MM.1S (cell line): ENCODE results near the gene EPB41L3.

Source experiments
- DNase-seq: peaks from one replicate; pipeline ENCODE4 v3.0.0-alpha.2; 2015
- H2AFZ ChIP-seq: fragments of 300-600 bp; sonication (generic); 2 replicates; pipeline ENCODE4 v1.6.0; 2016; ENCODE audit warnings: antibody characterized with exemption, low read length
- H3F3A ChIP-seq: fragments of 300-600 bp; sonication (generic); 2 replicates; pipeline ENCODE4 v1.6.1; 2016; ENCODE audit warnings: mild to moderate bottlenecking, antibody characterized with exemption, low read length, moderate library complexity, mixed read lengths; ENCODE audit not compliant: insufficient read depth
- H3K27ac ChIP-seq: fragments of 300-600 bp; sonication (generic); 2 replicates; pipeline ENCODE4 v1.5.1; 2016; ENCODE audit warnings: mild to moderate bottlenecking, low read length
- H3K27me3 ChIP-seq: fragments of 300-600 bp; sonication (generic); replicated peaks from 2 replicates; pipeline ENCODE4 v1.6.0; 2016; ENCODE audit warnings: low read length; ENCODE audit not compliant: insufficient read depth
- H3K36me3 ChIP-seq: fragments of 300-600 bp; sonication (generic); replicated peaks from 2 replicates; pipeline ENCODE4 v1.6.1; 2016; ENCODE audit warnings: mild to moderate bottlenecking, low read length, mixed read lengths; ENCODE audit not compliant: insufficient read depth
- H3K4me1 ChIP-seq: fragments of 300-600 bp; sonication (generic); 2 replicates; pipeline ENCODE4 v1.6.1; 2016; ENCODE audit warnings: low read length, mixed read lengths
- H3K4me2 ChIP-seq: fragments of 300-600 bp; sonication (generic); 2 replicates; pipeline ENCODE4 v1.6.0; 2016; ENCODE audit warnings: low read depth, low read length
- H3K4me3 ChIP-seq: fragments of 300-600 bp; sonication (generic); 2 replicates; pipeline ENCODE4 v1.5.1; 2016; ENCODE audit warnings: low read length, mixed read lengths
- H3K79me2 ChIP-seq: fragments of 300-600 bp; sonication (generic); 2 replicates; pipeline ENCODE4 v1.6.1; 2016; ENCODE audit warnings: mixed run types, low read length, mixed read lengths
- H3K9ac ChIP-seq: fragments of 300-600 bp; sonication (generic); 2 replicates; pipeline ENCODE4 v1.6.1; 2016; ENCODE audit warnings: low read length, mixed read lengths
- H3K9me2 ChIP-seq: fragments of 300-600 bp; sonication (generic); replicated peaks from 2 replicates; pipeline ENCODE4 v1.6.1; 2016; ENCODE audit warnings: mild to moderate bottlenecking, low read length, mixed read lengths; ENCODE audit not compliant: insufficient read depth
- H3K9me3 ChIP-seq: fragments of 300-600 bp; sonication (generic); replicated peaks from 2 replicates; pipeline ENCODE4 v1.6.1; 2016; ENCODE audit warnings: mild to moderate bottlenecking, low read length, mixed read lengths; ENCODE audit not compliant: insufficient read depth
- H4K20me1 ChIP-seq: fragments of 300-600 bp; sonication (generic); 2 replicates; pipeline ENCODE4 v1.6.1; 2016; ENCODE audit warnings: mild to moderate bottlenecking, low read length, moderate library complexity, mixed read lengths; ENCODE audit not compliant: insufficient read depth
- EZH2 ChIP-seq: fragments of 300-600 bp; sonication (generic); optimal IDR thresholded peaks from 2 replicates; pipeline ENCODE3; 2017; ENCODE audit warnings: low read depth, mild to moderate bottlenecking, antibody characterized with exemption, low read length, mixed read lengths
- EZH2phosphoT487 ChIP-seq: fragments of 300-600 bp; sonication (generic); IDR thresholded peaks from 2 replicates; pipeline ENCODE4 v1.6.1; 2018; ENCODE audit warnings: antibody characterized with exemption, low read length
- TF ChIP-seq, protein P1 (sequence below): fragments of 300-600 bp; sonication (generic); IDR thresholded peaks from 2 replicates; pipeline ENCODE4 v1.5.1; 2016; ENCODE audit warnings: antibody characterized with exemption, low read length, mixed read lengths

EPB41L3 gene

DNA sequence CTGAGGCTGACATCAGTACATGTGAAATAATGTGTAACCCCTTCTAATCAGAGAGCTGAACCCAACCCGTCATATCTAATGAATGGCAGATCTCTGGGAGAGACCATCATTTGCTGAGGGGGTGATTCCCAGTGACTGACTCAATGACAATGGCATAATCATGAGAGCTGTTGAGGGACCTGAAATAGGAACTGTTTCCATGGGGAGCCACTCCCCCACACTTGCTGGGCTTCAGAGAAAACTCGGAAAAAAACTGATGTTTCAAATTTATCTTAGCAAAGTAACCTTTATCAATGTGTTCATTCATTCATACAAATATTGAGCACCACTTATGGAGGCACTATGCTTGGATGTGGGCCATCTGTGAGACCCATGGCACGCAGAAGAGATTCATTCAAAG, 154.9 kb downstream of the EPB41L3 start:
- Histone ChIP-seq H3K4me3 (no peak overlapping the region), H3K27ac (no peak overlapping the region), H3K9me2 (no peaks in the 10 kb centered on the region), H3K9me3 (no peaks in the 10 kb centered on the region), H3K27me3 (no peaks in the 10 kb centered on the region), H3K36me3 (no peaks in the 10 kb centered on the region), H3K9ac (no peak overlapping the region), H4K20me1 (no peaks in the 10 kb centered on the region), H3F3A (no peaks in the 10 kb centered on the region), H3K79me2 (no peaks in the 10 kb centered on the region), H3K4me1 (no peaks in the 10 kb centered on the region), H2AFZ (no peak overlapping the region), H3K4me2 (no peak overlapping the region)
- no peak for TF ChIP-seq EZH2phosphoT487
- TF ChIP-seq, protein P1, sequence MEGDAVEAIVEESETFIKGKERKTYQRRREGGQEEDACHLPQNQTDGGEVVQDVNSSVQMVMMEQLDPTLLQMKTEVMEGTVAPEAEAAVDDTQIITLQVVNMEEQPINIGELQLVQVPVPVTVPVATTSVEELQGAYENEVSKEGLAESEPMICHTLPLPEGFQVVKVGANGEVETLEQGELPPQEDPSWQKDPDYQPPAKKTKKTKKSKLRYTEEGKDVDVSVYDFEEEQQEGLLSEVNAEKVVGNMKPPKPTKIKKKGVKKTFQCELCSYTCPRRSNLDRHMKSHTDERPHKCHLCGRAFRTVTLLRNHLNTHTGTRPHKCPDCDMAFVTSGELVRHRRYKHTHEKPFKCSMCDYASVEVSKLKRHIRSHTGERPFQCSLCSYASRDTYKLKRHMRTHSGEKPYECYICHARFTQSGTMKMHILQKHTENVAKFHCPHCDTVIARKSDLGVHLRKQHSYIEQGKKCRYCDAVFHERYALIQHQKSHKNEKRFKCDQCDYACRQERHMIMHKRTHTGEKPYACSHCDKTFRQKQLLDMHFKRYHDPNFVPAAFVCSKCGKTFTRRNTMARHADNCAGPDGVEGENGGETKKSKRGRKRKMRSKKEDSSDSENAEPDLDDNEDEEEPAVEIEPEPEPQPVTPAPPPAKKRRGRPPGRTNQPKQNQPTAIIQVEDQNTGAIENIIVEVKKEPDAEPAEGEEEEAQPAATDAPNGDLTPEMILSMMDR, result no peak
- no peak for DNase-seq

DNA sequence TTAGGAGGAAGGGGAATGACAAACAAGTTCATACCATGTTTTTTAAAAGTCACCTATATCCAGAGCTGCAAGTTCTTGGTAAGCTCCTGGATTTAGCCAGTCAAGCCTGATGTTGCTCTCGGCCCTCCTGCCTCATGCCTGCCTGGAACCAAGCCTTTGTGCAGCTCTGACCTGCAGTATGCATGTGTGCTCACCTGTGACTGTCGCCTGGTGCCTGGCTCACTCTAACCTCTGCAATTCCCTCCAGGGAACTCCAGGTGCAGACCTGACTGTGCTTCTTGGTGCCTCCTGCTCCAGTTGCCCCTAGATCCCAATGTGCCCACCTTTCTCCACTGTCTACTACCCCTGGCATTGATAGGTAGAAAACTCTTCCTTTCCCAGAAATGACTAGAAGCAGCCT, 163.2 kb downstream of the EPB41L3 start:
- no peaks in the 10 kb centered on the region for H3K9me3 ChIP-seq
- no peak for DNase-seq
- TF ChIP-seq EZH2, result no peak
- no peak for TF ChIP-seq EZH2phosphoT487
- TF ChIP-seq, protein P1, result no peak
- H3K36me3 ChIP-seq, result no peaks in the 10 kb centered on the region
- no peak overlapping the region for H3K9ac ChIP-seq
- no peaks in the 10 kb centered on the region for H3K9me2 ChIP-seq
- H3K27ac ChIP-seq, result no peak overlapping the region
- H3K79me2 ChIP-seq, result no peaks in the 10 kb centered on the region
- H3K27me3 ChIP-seq, result no peaks in the 10 kb centered on the region
- H3K4me2 ChIP-seq, result no peak overlapping the region
- no peaks in the 10 kb centered on the region for H3K4me1 ChIP-seq
- H3K4me3 ChIP-seq, result no peak overlapping the region
- no peaks in the 10 kb centered on the region for H4K20me1 ChIP-seq
- H2AFZ ChIP-seq, result no peak overlapping the region
- no peaks in the 10 kb centered on the region for H3F3A ChIP-seq

DNA sequence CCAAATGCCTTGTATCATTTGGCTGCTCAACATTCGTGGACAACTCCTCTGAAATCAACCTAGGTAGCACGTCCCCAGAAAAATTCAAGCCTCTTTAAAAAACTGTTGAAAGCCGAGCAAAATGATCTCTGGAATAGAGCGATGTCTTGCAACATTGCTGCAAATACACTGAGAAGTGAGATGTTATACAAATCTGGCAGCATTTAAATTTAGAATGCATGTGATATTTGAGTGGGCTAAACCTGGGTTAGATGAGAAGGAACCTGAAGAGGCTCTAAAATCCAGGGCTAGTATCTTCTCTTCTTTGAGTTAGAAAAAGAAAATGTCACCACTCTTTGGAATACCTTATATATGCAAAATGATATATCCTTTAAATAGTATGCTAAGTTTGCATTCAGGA, 166.8 kb downstream of the EPB41L3 start:
- H3K27me3 ChIP-seq, result no peaks in the 10 kb centered on the region
- H2AFZ ChIP-seq, result no peak overlapping the region
- DNase-seq, result no peak
- H3K36me3 ChIP-seq, result no peaks in the 10 kb centered on the region
- no peaks in the 10 kb centered on the region for H3K4me1 ChIP-seq
- no peak overlapping the region for H3K9ac ChIP-seq
- no peak overlapping the region for H3K27ac ChIP-seq
- no peaks in the 10 kb centered on the region for H3K79me2 ChIP-seq
- TF ChIP-seq, protein P1, result no peak
- TF ChIP-seq EZH2, result no peak
- no peak for TF ChIP-seq EZH2phosphoT487
- H3F3A ChIP-seq, result no peaks in the 10 kb centered on the region
- no peaks in the 10 kb centered on the region for H4K20me1 ChIP-seq
- no peak overlapping the region for H3K4me3 ChIP-seq
- no peaks in the 10 kb centered on the region for H3K9me2 ChIP-seq
- no peaks in the 10 kb centered on the region for H3K9me3 ChIP-seq
- H3K4me2 ChIP-seq, result no peak overlapping the region
